A549 (cell line): ENCODE results near the gene SLC35D3. TPM values are rescaled to one million over a fixed set of nuclear protein-coding genes. Genes with fewer than 3 reads are reported as not detected.

Experiments
- ATAC-seq, 2 experiments: fragments of 200-7000 bp in 1 of 2; fragments of >200 bp in 1 of 2; cut with Nextera tagmentation in 1 of 2; cut with Tn5 transposase in 1 of 2; 3 replicates each; pipeline versions ENCODE4 v1.8.0 to v1.9.1; 2018 to 2020; ENCODE audit warnings: mild to moderate bottlenecking in 1 of 2, moderate library complexity in 1 of 2
- CTCF ChIA-PET: fragments of 300-600 bp; sonication (Branson Sonifier 250); formaldehyde crosslinking; extraction: SDS; loops from one replicate; lab custom pipeline; 2021; ENCODE audit warnings: antibody characterized with exemption, inconsistent platforms; lab: Yijun Ruan, JAX
- POLR2A ChIA-PET: fragments of 350-600 bp; formaldehyde crosslinking; extraction: SDS; loops from one replicate; lab custom pipeline; 2021; ENCODE audit warnings: antibody characterized with exemption, inconsistent platforms; lab: Yijun Ruan, JAX
- DNase-seq, 2 experiments: peaks; one replicate each; pipeline versions ENCODE4 v3.0.0 to v3.0.0-alpha.2; 2011 to 2016; ENCODE audit warnings: low read depth in 1 of 2, low spot score in 1 of 2
- FAIRE-seq: peaks from 2 replicates; lab custom pipeline; 2011; peaks lifted over from hg19 to GRCh38; lab: Jason Lieb, UNC
- H3K27ac ChIP-seq, 2 experiments: fragments of >200 bp; sonication (Bioruptor Twin); formaldehyde crosslinking; 3 replicates each; pipeline ENCODE4 v1.5.1; 2016 to 2017
- H3K4me1 ChIP-seq: fragments of >200 bp; sonication (Bioruptor Twin); formaldehyde crosslinking; 3 replicates; pipeline ENCODE4 v1.6.1; 2016
- H3K4me2 ChIP-seq: fragments of >200 bp; sonication (Bioruptor Twin); formaldehyde crosslinking; 3 replicates; pipeline ENCODE4 v1.6.1; 2016
- H3K4me3 ChIP-seq: fragments of >200 bp; sonication (Bioruptor Twin); formaldehyde crosslinking; 3 replicates; pipeline ENCODE4 v1.5.1; 2016
- H3K9me3 ChIP-seq: fragments of >200 bp; sonication (Bioruptor Twin); formaldehyde crosslinking; 3 replicates; pipeline ENCODE4 v1.6.1; 2016
- BHLHE40 ChIP-seq: IDR thresholded peaks from 2 replicates; pipeline ENCODE4 v1.6.1; 2012; ENCODE audit warnings: low read depth, low read length, inconsistent platforms
- CBX8 ChIP-seq: fragments of 200-600 bp; sonication (generic); IDR thresholded peaks from 2 replicates; pipeline ENCODE4 v1.6.1; 2016
- CHD2 ChIP-seq: fragments of 150-350 bp; IDR thresholded peaks from 2 replicates; pipeline ENCODE4 v1.6.1; 2014; ENCODE audit warnings: low read length; ENCODE audit not compliant: partially characterized antibody
- EHF ChIP-seq: fragments of 250-450 bp; sonication (Bioruptor Pico); IDR thresholded peaks from 2 replicates; pipeline ENCODE4 v1.5.0; 2020; ENCODE audit warnings: mild to moderate bottlenecking
- EP300 ChIP-seq, 2 experiments: fragments of >200 bp; sonication (Bioruptor Twin); formaldehyde crosslinking; IDR thresholded peaks; 2 replicates in 1 of 2; 3 replicates in 1 of 2; pipeline ENCODE4 v1.6.1; 2016 to 2017
- ESRRA ChIP-seq: fragments of 150-350 bp; IDR thresholded peaks from 2 replicates; pipeline ENCODE4 v1.6.1; 2014; ENCODE audit warnings: mild to moderate bottlenecking, low read length, borderline replicate concordance
- FOXS1 ChIP-seq: fragments of 250-450 bp; sonication (Bioruptor Pico); IDR thresholded peaks from 2 replicates; pipeline ENCODE4 v1.5.0; 2020; ENCODE audit warnings: mild to moderate bottlenecking, moderate library complexity
- HOXA7 ChIP-seq: fragments of 250-450 bp; sonication (Bioruptor Pico); IDR thresholded peaks from 2 replicates; pipeline ENCODE4 v1.5.0; 2020; ENCODE audit warnings: mild to moderate bottlenecking, moderate library complexity
- HOXB13 ChIP-seq: fragments of 250-450 bp; sonication (Bioruptor Pico); IDR thresholded peaks from 2 replicates; pipeline ENCODE4 v1.5.0; 2020; ENCODE audit warnings: low read depth, mild to moderate bottlenecking, moderate library complexity
- JUNB ChIP-seq: fragments of >200 bp; sonication (Bioruptor Twin); formaldehyde crosslinking; IDR thresholded peaks from 2 replicates; pipeline ENCODE4 v1.6.1; 2016
- MYC ChIP-seq: IDR thresholded peaks from 2 replicates; pipeline ENCODE4 v1.6.1; 2012; ENCODE audit warnings: mild to moderate bottlenecking, inconsistent platforms, low read length, improper control_type of control experiment, borderline replicate concordance
- NFE2L2 ChIP-seq: fragments of 150-350 bp; conservative IDR thresholded peaks from 2 replicates; pipeline ENCODE4 v1.6.1; 2014; ENCODE audit warnings: low read length
- NR3C1 ChIP-seq: fragments of >200 bp; sonication (Bioruptor Twin); formaldehyde crosslinking; IDR thresholded peaks from 3 replicates; pipeline ENCODE4 v1.6.1; 2017
- POLR2A ChIP-seq: IDR thresholded peaks from 2 replicates; pipeline ENCODE4 v1.6.1; 2012; ENCODE audit warnings: mild to moderate bottlenecking, low read length
- SREBF2 ChIP-seq: fragments of 450-650 bp; IDR thresholded peaks from 2 replicates; pipeline ENCODE4 v1.6.1; 2014; ENCODE audit warnings: mild to moderate bottlenecking, moderate library complexity
- ZNF302 ChIP-seq: fragments of 250-450 bp; sonication (Bioruptor Pico); IDR thresholded peaks from 2 replicates; pipeline ENCODE4 v1.9.0; 2021; ENCODE audit warnings: inconsistent platforms, mild to moderate bottlenecking, moderate library complexity
- WGBS: methylation state at CpG from one replicate; pipeline ENCODE4 v1.1.6; 2017; ENCODE audit errors: missing lambda C conversion rate; 5-methylcytosine and 5-hydroxymethylcytosine counted together
- polyA plus RNA-seq, 4 experiments: library from polyadenylated mRNA; depleted of rRNA in 3 of 4; stranded (reverse); fragments of >200 nt; fragmentation: RNase III in 1 of 4; extraction: RNeasy Plus Mini Kit Qiagen cat#74134 plus additional on column Dnase treatment in 1 of 4; gene quantifications; 2 replicates in 3 of 4; 3 replicates in 1 of 4; pipeline ENCODE4 v1.2.3, GENCODE V29; 2011 to 2017
- TF ChIP-seq, protein P1 (sequence below): fragments of 250-450 bp; sonication (Bioruptor Pico); IDR thresholded peaks from 2 replicates; pipeline ENCODE4 v1.5.0; 2020; ENCODE audit warnings: low read depth, mild to moderate bottlenecking, moderate library complexity
- TF ChIP-seq, protein P2 (sequence below): fragments of >200 bp; sonication (Bioruptor Twin); formaldehyde crosslinking; IDR thresholded peaks from 2 replicates; pipeline ENCODE4 v1.6.1; 2016
- TF ChIP-seq, protein P3 (sequence below): fragments of 150-350 bp; IDR thresholded peaks from 2 replicates; pipeline ENCODE4 v1.6.1; 2014; ENCODE audit warnings: low read depth, mild to moderate bottlenecking, low read length
- TF ChIP-seq, protein P4 (sequence below): fragments of >200 bp; sonication (Bioruptor Twin); formaldehyde crosslinking; IDR thresholded peaks from 3 replicates; pipeline ENCODE4 v1.6.1; 2016

The SLC35D3 gene
- polyA plus RNA-seq, 2 of the 4 experiments (the other 2 are of a cell fraction) = not detected

DNA sequence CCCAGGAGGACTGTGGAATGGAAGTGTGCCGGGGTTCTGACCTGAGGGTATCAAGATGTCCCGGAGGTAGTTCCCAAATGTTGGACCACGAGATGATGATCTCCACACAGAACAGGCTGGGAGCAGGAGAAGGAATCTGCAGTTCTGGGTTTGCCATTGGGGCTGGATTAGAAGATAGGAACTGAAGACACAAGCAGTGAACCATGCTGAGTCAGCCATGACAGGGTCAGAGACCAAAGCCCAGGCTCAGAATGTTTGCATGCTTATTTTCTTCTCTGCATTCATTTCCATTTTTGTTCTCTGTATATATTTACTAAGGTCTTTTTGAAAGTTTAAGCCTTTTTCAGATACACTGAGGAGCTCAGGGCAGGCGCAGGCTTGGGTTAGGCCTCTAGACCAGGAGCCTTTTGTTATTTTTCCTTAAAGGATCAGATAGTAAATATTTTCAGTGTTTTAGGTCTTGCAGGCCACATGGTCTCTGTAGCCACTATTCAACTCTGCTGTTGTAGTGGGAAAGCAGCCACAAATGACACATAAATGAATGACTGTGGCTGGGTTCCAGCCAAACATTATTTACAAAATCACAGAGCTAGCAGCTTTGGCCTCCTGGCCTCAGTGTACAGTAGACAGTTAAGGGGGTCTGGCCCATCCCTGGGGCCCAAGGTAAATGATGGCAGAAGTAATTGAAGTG, 28.5 kb downstream of the SLC35D3 start:
- Histone ChIP-seq H3K9me3 (no peaks in the 10 kb centered on the region), H3K4me3 (no peak overlapping the region), H3K27ac (no peak overlapping the region), H3K4me1 (no peaks in the 10 kb centered on the region), H3K4me2 (no peak overlapping the region)
- DNase-seq (no peak), ATAC-seq (no peak), FAIRE-seq (no peak)
- ChIA-PET CTCF (interaction anchor here (0.7 to 1.3 kb wide), 2 partner anchors 29 to 63 kb away, joined by 3 to 4 read pairs; no protein-coding TSS in a partner anchor), POLR2A (no interaction called here)
- TF ChIP-seq NFE2L2 = no peak
- TF ChIP-seq EHF (CRISPR knock-in tag) = no peak
- TF ChIP-seq, protein P1, sequence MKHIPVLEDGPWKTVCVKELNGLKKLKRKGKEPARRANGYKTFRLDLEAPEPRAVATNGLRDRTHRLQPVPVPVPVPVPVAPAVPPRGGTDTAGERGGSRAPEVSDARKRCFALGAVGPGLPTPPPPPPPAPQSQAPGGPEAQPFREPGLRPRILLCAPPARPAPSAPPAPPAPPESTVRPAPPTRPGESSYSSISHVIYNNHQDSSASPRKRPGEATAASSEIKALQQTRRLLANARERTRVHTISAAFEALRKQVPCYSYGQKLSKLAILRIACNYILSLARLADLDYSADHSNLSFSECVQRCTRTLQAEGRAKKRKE (CRISPR knock-in tag) = no peak
- TF ChIP-seq, protein P2, sequence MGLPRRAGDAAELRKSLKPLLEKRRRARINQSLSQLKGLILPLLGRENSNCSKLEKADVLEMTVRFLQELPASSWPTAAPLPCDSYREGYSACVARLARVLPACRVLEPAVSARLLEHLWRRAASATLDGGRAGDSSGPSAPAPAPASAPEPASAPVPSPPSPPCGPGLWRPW = no peak
- TF ChIP-seq ESRRA = no peak
- TF ChIP-seq BHLHE40 = no peak
- TF ChIP-seq MYC = no peak
- no peak for TF ChIP-seq FOXS1 (CRISPR knock-in tag)
- no peak for TF ChIP-seq EP300 (IDR thresholded peaks at IDR 0.05)
- TF ChIP-seq NR3C1 = no peak
- no peak for TF ChIP-seq POLR2A
- TF ChIP-seq, protein P3, sequence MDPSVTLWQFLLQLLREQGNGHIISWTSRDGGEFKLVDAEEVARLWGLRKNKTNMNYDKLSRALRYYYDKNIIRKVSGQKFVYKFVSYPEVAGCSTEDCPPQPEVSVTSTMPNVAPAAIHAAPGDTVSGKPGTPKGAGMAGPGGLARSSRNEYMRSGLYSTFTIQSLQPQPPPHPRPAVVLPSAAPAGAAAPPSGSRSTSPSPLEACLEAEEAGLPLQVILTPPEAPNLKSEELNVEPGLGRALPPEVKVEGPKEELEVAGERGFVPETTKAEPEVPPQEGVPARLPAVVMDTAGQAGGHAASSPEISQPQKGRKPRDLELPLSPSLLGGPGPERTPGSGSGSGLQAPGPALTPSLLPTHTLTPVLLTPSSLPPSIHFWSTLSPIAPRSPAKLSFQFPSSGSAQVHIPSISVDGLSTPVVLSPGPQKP = no peak
- 78% methylated on average over 4 of the region's 4 CpGs for whole genome bisulfite sequencing

DNA sequence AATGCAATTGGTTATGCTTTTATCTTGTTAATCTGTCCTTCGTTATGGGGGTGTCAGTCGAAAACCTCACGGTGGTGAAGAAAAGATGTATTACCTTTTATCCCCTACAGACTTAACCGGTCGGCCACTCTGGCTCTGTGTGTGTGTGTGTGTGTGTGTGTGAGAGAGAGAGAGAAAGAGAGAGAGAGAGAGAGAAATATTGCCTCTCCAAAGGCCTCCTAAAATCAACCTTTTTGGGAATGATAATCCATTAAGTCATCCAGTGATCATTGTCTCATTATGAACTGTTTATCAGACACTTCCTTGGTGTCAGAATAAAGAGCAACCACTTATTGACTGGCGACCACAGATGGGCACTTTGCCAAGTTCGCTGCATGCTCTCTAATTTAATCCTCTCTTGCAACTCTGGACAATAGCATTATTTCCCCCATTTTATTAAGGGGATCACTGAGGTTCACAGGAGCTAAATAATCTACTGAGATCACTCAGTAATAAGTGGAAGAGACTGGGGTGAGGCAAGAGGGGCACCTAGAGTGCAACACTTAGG, 30.7 kb downstream of the SLC35D3 start:
- no peak for TF ChIP-seq ZNF302 (CRISPR knock-in tag)
- TF ChIP-seq HOXB13 (CRISPR knock-in tag) = no peak
- no peak for TF ChIP-seq EHF (CRISPR knock-in tag)
- TF ChIP-seq SREBF2 = no peak
- no peak for TF ChIP-seq CBX8
- TF ChIP-seq, protein P3 = no peak
- TF ChIP-seq CHD2 = no peak
- TF ChIP-seq JUNB = no peak
- TF ChIP-seq POLR2A = no peak
- TF ChIP-seq, protein P4, sequence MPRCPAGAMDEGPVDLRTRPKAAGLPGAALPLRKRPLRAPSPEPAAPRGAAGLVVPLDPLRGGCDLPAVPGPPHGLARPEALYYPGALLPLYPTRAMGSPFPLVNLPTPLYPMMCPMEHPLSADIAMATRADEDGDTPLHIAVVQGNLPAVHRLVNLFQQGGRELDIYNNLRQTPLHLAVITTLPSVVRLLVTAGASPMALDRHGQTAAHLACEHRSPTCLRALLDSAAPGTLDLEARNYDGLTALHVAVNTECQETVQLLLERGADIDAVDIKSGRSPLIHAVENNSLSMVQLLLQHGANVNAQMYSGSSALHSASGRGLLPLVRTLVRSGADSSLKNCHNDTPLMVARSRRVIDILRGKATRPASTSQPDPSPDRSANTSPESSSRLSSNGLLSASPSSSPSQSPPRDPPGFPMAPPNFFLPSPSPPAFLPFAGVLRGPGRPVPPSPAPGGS = no peak
- TF ChIP-seq, protein P2 = no peak
- TF ChIP-seq HOXA7 (CRISPR knock-in tag) = no peak
- POLR2A ChIA-PET = no interaction called here
- ATAC-seq (no peak), DNase-seq (no peak), FAIRE-seq (no peak)
- CTCF ChIA-PET = no interaction called here
- 59% methylated on average over 7 of the region's 7 CpGs for WGBS
- Histone ChIP-seq H3K4me3 (no peak overlapping the region), H3K9me3 (no peaks in the 10 kb centered on the region), H3K4me1 (no peaks in the 10 kb centered on the region), H3K4me2 (no peak overlapping the region), H3K27ac (no peak overlapping the region)
